Dermis microvascular lymphatic vessel endothelial cell (primary cell): ENCODE data around the gene OR13C5. TPM values are rescaled to one million over a fixed set of nuclear protein-coding genes. Genes with fewer than 3 reads are reported as not detected.

ENCODE experiments used
- DNase-seq, 2 donors: peaks; one replicate each; pipeline versions ENCODE4 v3.0.0 to v3.0.0-alpha.2; 2010; ENCODE audit warnings: low read depth in 2 of 2
- total RNA-seq: library from RNA; depleted of rRNA; stranded (reverse); fragments of >200 nt; gene quantifications from 2 replicates; pipeline ENCODE4 v1.2.1, GENCODE V29; 2014

Gene OR13C5
- total RNA-seq, 1 donor from 2014 or later: not detected

DNA sequence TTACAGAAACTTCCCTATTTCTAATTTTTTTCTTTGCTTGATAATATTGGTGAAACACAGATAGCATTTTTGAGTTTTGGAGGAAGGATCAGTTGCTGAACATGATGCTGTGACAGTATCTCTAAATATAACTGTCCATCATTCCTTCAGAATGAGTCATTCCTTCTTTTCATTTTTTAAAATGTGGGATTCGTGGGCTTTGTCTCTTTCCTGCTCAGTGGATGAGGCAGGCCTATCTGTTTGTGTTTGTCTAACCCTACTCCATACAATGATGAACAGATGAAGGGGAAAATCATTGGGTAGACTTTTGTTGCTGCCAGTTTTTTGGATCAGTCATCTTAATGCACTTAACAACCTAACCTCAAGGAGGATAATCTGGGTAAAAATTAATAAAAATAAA is 46.0 kb downstream of the OR13C5 start:
- DNase-seq: no peak

Other genes with a start within 250 kb of the OR13C5 start
- gene OR13F1, start 95.2 kb downstream of the OR13C5 start, total RNA-seq: not detected in 2 replicates
- gene OR13C4, start 72.2 kb downstream of the OR13C5 start, total RNA-seq: not detected in 2 replicates
- not detected in 2 replicates for gene OR13C3, start 62.6 kb downstream of the OR13C5 start, total RNA-seq
- gene OR13C8, start 30.2 kb downstream of the OR13C5 start, total RNA-seq: not detected in 2 replicates
- gene OR13C2, start 6.2 kb upstream of the OR13C5 start, total RNA-seq: not detected in 2 replicates
- gene OR13C9, start 18.8 kb upstream of the OR13C5 start, total RNA-seq: not detected in 2 replicates
- gene OR13D1, start 95.1 kb upstream of the OR13C5 start, total RNA-seq: not detected in 2 replicates
- 35.4 and 49.4 TPM in 2 replicates for gene NIPSNAP3A, start 148.3 kb upstream of the OR13C5 start, total RNA-seq
- gene NIPSNAP3B, start 164.7 kb upstream of the OR13C5 start, total RNA-seq: 0.25 and 0.39 TPM in 2 replicates